Measurements from ENCODE around the gene RALGPS1. TPM values are rescaled to one million over a fixed set of nuclear protein-coding genes. Genes with fewer than 3 reads are reported as not detected.

The RALGPS1 gene
- total and polyA plus RNA-seq, 2 of the 13 experiments (the other 11 are each of a cell fraction or from before 2014, with no cell fraction given), result 3.7 to 6.5 TPM

GRCh38 chr9:127180457-127181314 is 266.1 kb downstream of the RALGPS1 start:
- CTCF ChIA-PET (ENCODE audit: low intra/inter-chr PET ratio, low total read pairs), result no interaction called here
- H3K4me3 ChIP-seq (replicated peaks in 1 of 3; ENCODE audit: insufficient read depth in 1 of 3, low read depth in 2 of 3, low read length in 3 of 3), result no peak overlapping the region
- POLR2A ChIA-PET, result no interaction called here
- no peak overlapping the region for H3K27ac ChIP-seq (ENCODE audit: extremely low read length, insufficient read depth, low read length)
- TF ChIP-seq PPARG (CRISPR knock-in tag; conservative IDR thresholded peaks at IDR 0.05) (no peak), CEBPB (IDR thresholded peaks at IDR 0.05; ENCODE audit: borderline replicate concordance, low read depth, low read length) (peak; percentile 79)
- FAIRE-seq (no peak), ATAC-seq (no peak), DNase-seq (ENCODE audit: low spot score) (no peak)
- WGBS (ENCODE audit: low lambda C conversion rate), result 94% methylated on average over 6 of the region's 14 CpGs
- peaks cover 14% of the 10 kb centered on the region for H3K4me1 ChIP-seq (ENCODE audit: insufficient read depth, low read length)
- intact Hi-C loops (cut with micrococcal nuclease; ENCODE audit: unreplicated experiment) (no loop called here), in situ Hi-C loops (cut with HindIII; ENCODE audit: extremely low pct_ligation_motif_present, low pct_unique_long_range_greater_than_20kb) (no loop called here)
- no peaks in the 10 kb centered on the region for H3K9me3 ChIP-seq (ENCODE audit: low read length)
- H3K36me3 ChIP-seq (replicated peaks in 1 of 2; ENCODE audit: control insufficient read depth in 1 of 2, insufficient read depth in 2 of 2, low read length in 2 of 2), result no peaks in the 10 kb centered on the region
- no peaks in the 10 kb centered on the region for H4K20me1 ChIP-seq (ENCODE audit: insufficient read depth, low read length)
- no peak overlapping the region for H3K4me2 ChIP-seq (ENCODE audit: low read depth, low read length)
- no peaks in the 10 kb centered on the region for H3K79me2 ChIP-seq (ENCODE audit: insufficient read depth, low read length)
- BruUV-seq (replicated peaks), result no TSS peak
- H3K9ac ChIP-seq (ENCODE audit: insufficient read depth, low read depth, low read length), result no peak overlapping the region
- H3K27me3 ChIP-seq (ENCODE audit: control insufficient read depth in 1 of 2, insufficient read depth in 2 of 2, low read length in 2 of 2), result no peaks in the 10 kb centered on the region
- H2AFZ ChIP-seq (ENCODE audit: low read length), result no peak overlapping the region

- intact Hi-C loops (cut with micrococcal nuclease; ENCODE audit: unreplicated experiment), result no loop called here
- no peaks in the 10 kb centered on the region for H4K20me1 ChIP-seq (ENCODE audit: insufficient read depth, low read length)
- BruUV-seq (replicated peaks), result no TSS peak
- no peak overlapping the region for H3K27ac ChIP-seq (ENCODE audit: extremely low read length, insufficient read depth, low read length)
- no peaks in the 10 kb centered on the region for H3K36me3 ChIP-seq (replicated peaks in 1 of 2; ENCODE audit: control insufficient read depth in 1 of 2, insufficient read depth in 2 of 2, low read length in 2 of 2)
- in situ Hi-C loops (cut with HindIII; ENCODE audit: extremely low pct_ligation_motif_present, low pct_unique_long_range_greater_than_20kb), result no loop called here
- H2AFZ ChIP-seq (ENCODE audit: low read length), result no peak overlapping the region
- POLR2A ChIA-PET, result no interaction called here
- WGBS (ENCODE audit: low lambda C conversion rate), result 100% methylated on average over 1 of the region's 3 CpGs
- H3K79me2 ChIP-seq (ENCODE audit: insufficient read depth, low read length), result no peaks in the 10 kb centered on the region
- no peak overlapping the region for H3K4me3 ChIP-seq (replicated peaks in 1 of 3; ENCODE audit: insufficient read depth in 1 of 3, low read depth in 2 of 3, low read length in 3 of 3)
- peaks cover 20% of the 10 kb centered on the region for H3K4me1 ChIP-seq (ENCODE audit: insufficient read depth, low read length)
- H3K27me3 ChIP-seq (ENCODE audit: control insufficient read depth in 1 of 2, insufficient read depth in 2 of 2, low read length in 2 of 2), result no peaks in the 10 kb centered on the region
- H3K4me2 ChIP-seq (ENCODE audit: low read depth, low read length), result no peak overlapping the region
- DNase-seq (ENCODE audit: low spot score), result no peak
- ATAC-seq, result no peak
- FAIRE-seq, result no peak
- CTCF ChIA-PET (ENCODE audit: low intra/inter-chr PET ratio, low total read pairs), result no interaction called here
- H3K9me3 ChIP-seq (ENCODE audit: low read length), result no peaks in the 10 kb centered on the region
- no peak overlapping the region for H3K9ac ChIP-seq (ENCODE audit: insufficient read depth, low read depth, low read length)
- TF ChIP-seq REXO4 (CRISPR knock-in tag; IDR thresholded peaks at IDR 0.05; ENCODE audit: borderline replicate concordance), result no peak
- TF ChIP-seq ZNF75D (CRISPR knock-in tag; IDR thresholded peaks at IDR 0.05; ENCODE audit: borderline replicate concordance), result no peak
- TF ChIP-seq ZNF615 (CRISPR knock-in tag; IDR thresholded peaks at IDR 0.05; ENCODE audit: borderline replicate concordance), result no peak
- TF ChIP-seq POGZ (CRISPR knock-in tag; IDR thresholded peaks at IDR 0.05), result no peak
- no peak for TF ChIP-seq RNF219 (CRISPR knock-in tag; IDR thresholded peaks at IDR 0.05)
- TF ChIP-seq ZNF687 (CRISPR knock-in tag; IDR thresholded peaks at IDR 0.05), result no peak
- no peak for TF ChIP-seq KAT8 (CRISPR knock-in tag; IDR thresholded peaks at IDR 0.05)
- no peak for TF ChIP-seq ZNF737 (CRISPR knock-in tag; IDR thresholded peaks at IDR 0.05; ENCODE audit: borderline replicate concordance)
- no peak for TF ChIP-seq SOX6 (IDR thresholded peaks at IDR 0.05)
- TF ChIP-seq SOX6 (CRISPR knock-in tag; IDR thresholded peaks at IDR 0.05), result no peak
Measured at GRCh38 chr9:127181315-127181580, 266.7 kb downstream of the RALGPS1 start.

Measured in HepG2 (cell line).